ENCODE measurements around the gene TMEM163. TPM values are rescaled to one million over a fixed set of nuclear protein-coding genes. Genes with fewer than 3 reads are reported as not detected.

Gene TMEM163
- polyA plus RNA-seq, 3 donors = 0.01 TPM; not detected in 2

DNA sequence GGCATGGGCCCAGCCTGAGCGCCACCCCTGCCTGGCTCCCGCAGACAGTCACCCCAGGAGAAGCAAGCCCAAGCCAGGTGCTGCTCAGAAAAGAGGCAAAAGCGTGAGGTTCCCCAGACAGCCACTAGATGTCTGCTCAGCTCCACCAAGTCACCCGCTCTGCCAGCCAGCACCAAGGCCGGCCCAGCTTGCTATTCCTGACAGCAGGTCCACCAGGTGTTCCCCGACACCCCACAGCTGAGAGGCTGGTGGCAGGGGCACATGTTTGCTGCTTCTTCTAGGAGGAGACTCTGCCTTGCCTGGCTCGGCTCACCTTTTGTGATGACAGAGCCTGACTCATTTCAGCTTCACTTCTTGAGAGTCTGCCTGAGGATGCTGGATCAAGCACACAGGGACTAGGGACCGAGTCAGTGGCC is 258.2 kb downstream of the TMEM163 start:
- Histone ChIP-seq H3K27me3 (ENCODE audit: control insufficient read depth in 2 of 2, insufficient read depth in 2 of 2, low read length in 2 of 2) (no peaks in the 10 kb centered on the region), H2AFZ (ENCODE audit: insufficient read depth, low read depth, low read length, poor library complexity, severe bottlenecking) (no peak overlapping the region), H3K79me2 (ENCODE audit: insufficient read depth, low read length) (no peaks in the 10 kb centered on the region), H3K9me3 (replicated peaks in 1 of 2; ENCODE audit: control insufficient read depth in 1 of 2, insufficient read depth in 1 of 2, low read length in 2 of 2) (no peaks in the 10 kb centered on the region), H3K4me2 (replicated peaks; ENCODE audit: extremely low read depth, low read length, poor library complexity, severe bottlenecking) (no peak overlapping the region), H3K4me1 (ENCODE audit: control insufficient read depth in 1 of 2, insufficient read depth in 2 of 2, low read length in 2 of 2) (no peaks in the 10 kb centered on the region), H4K20me1 (ENCODE audit: insufficient read depth, low read length) (no peaks in the 10 kb centered on the region), H3K36me3 (replicated peaks in 1 of 2; ENCODE audit: control insufficient read depth in 1 of 2, insufficient read depth in 2 of 2, low read length in 2 of 2) (no peaks in the 10 kb centered on the region), H3K4me3 (replicated peaks in 1 of 3; ENCODE audit: low read depth in 2 of 3, low read length in 3 of 3) (no peak overlapping the region), H3K27ac (ENCODE audit: low read depth in 1 of 2, low read length in 2 of 2) (no peak overlapping the region), H3K9ac (ENCODE audit: insufficient read depth, low read length, poor library complexity, severe bottlenecking) (no peak overlapping the region)
- H3K27me3 Mint-ChIP-seq (ENCODE audit: low read depth in 3 of 3) = peaks cover 0 to 1% (median 1%) of the 10 kb centered on the region in 3 donors
- intact Hi-C loops (cut with micrococcal nuclease) = no loop called here
- H3K27ac Mint-ChIP-seq = no peak overlapping the region
- TF ChIP-seq, protein P1, sequence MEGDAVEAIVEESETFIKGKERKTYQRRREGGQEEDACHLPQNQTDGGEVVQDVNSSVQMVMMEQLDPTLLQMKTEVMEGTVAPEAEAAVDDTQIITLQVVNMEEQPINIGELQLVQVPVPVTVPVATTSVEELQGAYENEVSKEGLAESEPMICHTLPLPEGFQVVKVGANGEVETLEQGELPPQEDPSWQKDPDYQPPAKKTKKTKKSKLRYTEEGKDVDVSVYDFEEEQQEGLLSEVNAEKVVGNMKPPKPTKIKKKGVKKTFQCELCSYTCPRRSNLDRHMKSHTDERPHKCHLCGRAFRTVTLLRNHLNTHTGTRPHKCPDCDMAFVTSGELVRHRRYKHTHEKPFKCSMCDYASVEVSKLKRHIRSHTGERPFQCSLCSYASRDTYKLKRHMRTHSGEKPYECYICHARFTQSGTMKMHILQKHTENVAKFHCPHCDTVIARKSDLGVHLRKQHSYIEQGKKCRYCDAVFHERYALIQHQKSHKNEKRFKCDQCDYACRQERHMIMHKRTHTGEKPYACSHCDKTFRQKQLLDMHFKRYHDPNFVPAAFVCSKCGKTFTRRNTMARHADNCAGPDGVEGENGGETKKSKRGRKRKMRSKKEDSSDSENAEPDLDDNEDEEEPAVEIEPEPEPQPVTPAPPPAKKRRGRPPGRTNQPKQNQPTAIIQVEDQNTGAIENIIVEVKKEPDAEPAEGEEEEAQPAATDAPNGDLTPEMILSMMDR (IDR thresholded peaks at IDR 0.05) = peak; percentile 22
- WGBS (ENCODE audit: insufficient coverage) = 95% methylated on average over 8 of the region's 8 CpGs
- no peak for DNase-seq
- H3K9me3 Mint-ChIP-seq = no peaks in the 10 kb centered on the region
- H3K4me1 Mint-ChIP-seq = peaks cover 6% of the 10 kb centered on the region
- H3K4me3 Mint-ChIP-seq = no peak overlapping the region
- H3K36me3 Mint-ChIP-seq = peaks cover 2% of the 10 kb centered on the region in 2 donors

DNA sequence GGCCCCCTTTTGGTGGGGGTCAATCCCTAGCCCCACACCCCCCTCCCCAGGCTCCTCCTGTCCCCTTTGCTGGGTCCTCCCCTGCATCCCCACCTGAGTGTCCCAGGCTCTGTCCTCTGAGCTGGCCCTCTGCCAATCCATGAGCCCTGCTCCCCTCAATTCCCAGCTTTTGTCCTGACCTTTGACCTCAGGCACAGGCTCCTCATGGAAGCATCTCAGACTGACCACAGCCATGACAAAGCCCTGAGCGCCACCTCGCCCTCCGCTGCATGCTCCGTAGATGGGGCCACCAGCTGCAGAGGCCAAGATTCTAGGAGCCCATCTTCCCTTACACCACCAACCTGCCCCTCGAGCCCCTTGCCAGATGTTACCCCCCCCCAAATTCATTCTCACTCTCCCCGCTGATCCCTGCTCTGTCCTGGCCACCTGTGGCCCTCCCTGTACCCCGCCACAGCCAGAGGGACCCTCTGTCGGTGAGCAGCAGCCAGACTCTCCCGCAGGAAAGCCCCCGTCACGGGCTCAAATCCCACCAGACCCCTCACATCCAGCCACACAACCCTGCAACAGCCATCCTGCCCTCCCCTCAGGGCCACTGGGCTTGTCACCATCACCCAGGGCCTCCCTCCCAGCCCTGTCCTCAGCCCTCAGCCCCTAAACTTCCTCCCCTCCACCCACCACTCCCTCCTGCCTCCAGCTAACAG is 258.9 kb downstream of the TMEM163 start:
- peaks cover 6 to 8% of the 10 kb centered on the region in 2 donors for H3K36me3 Mint-ChIP-seq
- TF ChIP-seq, protein P1 (IDR thresholded peaks at IDR 0.05) = no peak

More for the DNA sequence above, 258.9 kb downstream of the TMEM163 start:
- Histone ChIP-seq H3K79me2 (ENCODE audit: insufficient read depth, low read length) (no peaks in the 10 kb centered on the region), H3K4me3 (replicated peaks in 1 of 3; ENCODE audit: low read depth in 2 of 3, low read length in 3 of 3) (no peak overlapping the region), H3K36me3 (replicated peaks in 1 of 2; ENCODE audit: control insufficient read depth in 1 of 2, insufficient read depth in 2 of 2, low read length in 2 of 2) (no peaks in the 10 kb centered on the region), H3K4me2 (replicated peaks; ENCODE audit: extremely low read depth, low read length, poor library complexity, severe bottlenecking) (no peak overlapping the region), H3K9me3 (replicated peaks in 1 of 2; ENCODE audit: control insufficient read depth in 1 of 2, insufficient read depth in 1 of 2, low read length in 2 of 2) (no peaks in the 10 kb centered on the region), H3K27ac (ENCODE audit: low read depth in 1 of 2, low read length in 2 of 2) (no peak overlapping the region), H3K27me3 (ENCODE audit: control insufficient read depth in 2 of 2, insufficient read depth in 2 of 2, low read length in 2 of 2) (no peaks in the 10 kb centered on the region), H3K9ac (ENCODE audit: insufficient read depth, low read length, poor library complexity, severe bottlenecking) (no peak overlapping the region), H3K4me1 (ENCODE audit: control insufficient read depth in 1 of 2, insufficient read depth in 2 of 2, low read length in 2 of 2) (no peaks in the 10 kb centered on the region), H2AFZ (ENCODE audit: insufficient read depth, low read depth, low read length, poor library complexity, severe bottlenecking) (no peak overlapping the region), H4K20me1 (ENCODE audit: insufficient read depth, low read length) (no peaks in the 10 kb centered on the region)
- Mint-ChIP-seq H3K9me3 (no peaks in the 10 kb centered on the region), H3K27me3 (ENCODE audit: low read depth in 3 of 3) (peaks cover 0 to 1% (median 1%) of the 10 kb centered on the region in 3 donors), H3K4me3 (no peak overlapping the region), H3K27ac (no peak overlapping the region), H3K4me1 (peaks cover 6% of the 10 kb centered on the region)
- DNase-seq = no peak
- WGBS (ENCODE audit: insufficient coverage) = 98% methylated on average over 11 of the region's 11 CpGs
- intact Hi-C loops (cut with micrococcal nuclease) = no loop called here
